ENCODE data around the gene ABCA5.
"Not testable (repeated sequence)": the region's sequence is repeated elsewhere in the genome, so short reads cannot be mapped to it uniquely, and the experiment has no call there.

The ABCA5 gene

DNA sequence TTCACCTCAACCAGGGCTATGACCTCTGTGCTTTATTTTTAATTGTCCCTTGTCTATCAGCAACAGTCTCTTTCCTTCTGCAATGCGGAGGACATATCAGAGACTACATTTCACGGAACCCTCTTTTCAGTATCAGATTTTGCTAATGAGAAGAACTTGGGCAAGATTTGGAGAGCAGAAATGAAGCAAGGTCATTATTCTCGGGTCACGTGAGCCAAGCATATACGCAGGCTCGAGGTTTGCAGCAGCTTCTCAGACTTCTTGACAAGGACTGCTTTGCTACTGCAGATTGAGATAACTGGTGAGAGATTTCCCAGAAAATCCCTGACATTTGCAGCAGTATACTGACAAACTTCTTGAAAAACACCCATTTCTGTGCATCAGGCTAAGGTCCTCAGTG is 128.7 kb downstream of the ABCA5 start:
- no peak for DNase-seq

DNA sequence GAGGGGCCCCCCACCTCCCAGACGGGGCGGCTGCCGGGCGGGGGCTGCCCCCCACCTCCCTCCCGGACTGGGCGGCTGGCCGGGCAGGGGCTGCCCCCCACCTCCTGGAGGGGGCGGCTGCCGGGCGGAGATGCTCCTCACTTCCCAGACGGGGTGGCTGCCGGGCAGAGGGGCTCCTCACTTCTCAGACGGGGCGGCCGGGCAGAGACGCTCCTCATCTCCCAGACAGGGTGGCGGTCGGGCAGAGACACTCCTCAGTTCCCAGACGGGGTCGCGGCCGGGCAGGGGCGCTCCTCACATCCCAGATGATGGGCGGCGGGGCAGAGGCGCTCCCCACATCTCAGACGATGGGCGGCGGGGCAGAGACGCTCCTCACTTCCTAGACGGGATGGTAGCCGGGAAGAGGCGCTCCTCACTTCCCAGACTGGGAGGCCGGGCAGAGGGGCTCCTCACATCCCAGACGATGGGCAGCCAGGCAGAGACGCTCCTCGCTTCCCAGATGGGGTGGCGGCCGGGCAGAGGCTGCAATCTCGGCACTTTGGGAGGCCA is 130.8 kb downstream of the ABCA5 start:
- DNase-seq: not testable (repeated sequence)
